Measurements from ENCODE around the gene TADA3.

Gene TADA3

DNA sequence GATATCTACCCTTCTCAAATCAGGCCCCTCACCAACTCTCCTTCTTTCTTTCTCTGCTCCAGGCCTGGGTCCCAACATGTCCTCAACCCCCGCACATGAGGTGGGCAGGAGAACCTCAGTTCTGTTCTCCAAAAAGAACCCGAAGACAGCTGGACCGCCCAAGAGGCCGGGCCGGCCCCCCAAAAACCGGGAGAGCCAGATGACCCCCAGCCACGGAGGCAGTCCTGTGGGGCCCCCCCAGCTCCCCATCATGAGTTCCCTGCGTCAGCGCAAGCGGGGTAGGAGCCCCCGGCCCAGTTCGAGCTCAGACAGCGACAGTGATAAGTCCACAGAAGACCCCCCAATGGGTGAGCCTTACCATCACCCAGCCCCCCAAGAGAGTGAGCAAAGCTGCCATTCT, 48.1 kb downstream of the TADA3 start:
- TF ChIP-seq CTCF (conservative IDR thresholded peaks at IDR 0.05; ENCODE audit: control insufficient read depth, insufficient read depth, low read depth, low read length), result no peak
- no peak for DNase-seq (ENCODE audit: low read depth)
- no peak overlapping the region for H3K4me3 ChIP-seq (ENCODE audit: control insufficient read depth, low read depth, low read length)

DNA sequence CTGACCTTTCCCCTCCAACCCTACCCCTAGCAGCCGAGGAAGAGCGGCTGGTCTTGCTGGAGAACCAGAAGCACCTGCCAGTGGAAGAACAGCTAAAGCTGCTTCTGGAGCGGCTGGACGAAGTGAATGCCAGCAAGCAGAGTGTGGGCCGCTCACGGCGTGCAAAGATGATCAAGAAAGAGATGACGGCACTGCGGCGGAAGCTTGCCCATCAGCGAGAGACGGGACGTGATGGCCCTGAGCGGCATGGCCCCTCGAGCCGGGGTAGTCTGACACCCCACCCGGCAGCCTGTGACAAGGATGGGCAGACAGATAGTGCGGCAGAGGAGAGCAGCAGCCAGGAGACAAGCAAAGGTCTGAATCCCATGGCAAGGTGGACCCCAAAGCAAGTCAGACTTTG, 48.7 kb downstream of the TADA3 start:
- DNase-seq (ENCODE audit: low read depth), result no peak
- H3K4me3 ChIP-seq (ENCODE audit: control insufficient read depth, low read depth, low read length), result no peak overlapping the region
- no peak for TF ChIP-seq CTCF (conservative IDR thresholded peaks at IDR 0.05; ENCODE audit: control insufficient read depth, insufficient read depth, low read depth, low read length)

DNA sequence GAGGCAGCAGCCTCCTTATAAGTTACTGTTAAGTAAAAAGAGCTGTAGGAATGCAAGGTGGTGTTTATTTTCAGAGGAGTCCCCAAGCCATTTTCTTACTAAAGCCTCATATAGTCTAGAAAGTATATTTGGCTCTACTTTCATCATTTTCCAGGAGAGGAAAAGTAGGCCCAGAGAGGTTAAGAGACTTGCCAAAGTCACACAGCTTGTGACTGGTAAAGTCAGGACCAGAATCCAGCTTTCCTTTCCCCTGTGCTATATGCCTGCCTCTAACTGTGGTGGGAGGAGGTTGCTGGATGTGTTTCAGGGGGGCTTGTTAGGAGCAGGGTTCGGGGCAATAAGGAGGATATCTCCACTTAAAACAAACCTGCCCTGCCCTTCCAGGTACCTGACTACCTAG, 49.7 kb downstream of the TADA3 start:
- no peak overlapping the region for H3K4me3 ChIP-seq (ENCODE audit: control insufficient read depth, low read depth, low read length)
- no peak for DNase-seq (ENCODE audit: low read depth)
- no peak for TF ChIP-seq CTCF (conservative IDR thresholded peaks at IDR 0.05; ENCODE audit: control insufficient read depth, insufficient read depth, low read depth, low read length)

DNA sequence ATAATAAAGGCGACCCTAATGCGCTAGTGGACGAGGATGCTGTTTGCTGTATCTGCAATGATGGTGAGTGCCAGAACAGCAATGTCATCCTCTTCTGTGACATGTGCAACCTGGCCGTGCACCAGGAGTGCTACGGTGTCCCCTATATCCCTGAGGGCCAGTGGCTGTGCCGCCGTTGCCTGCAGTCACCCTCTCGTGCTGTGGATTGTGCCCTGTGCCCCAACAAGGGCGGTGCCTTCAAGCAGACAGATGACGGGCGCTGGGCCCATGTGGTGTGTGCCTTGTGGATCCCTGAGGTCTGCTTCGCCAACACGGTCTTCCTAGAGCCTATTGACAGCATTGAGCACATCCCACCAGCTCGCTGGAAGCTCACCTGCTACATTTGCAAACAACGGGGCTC, 53.1 kb downstream of the TADA3 start:
- DNase-seq (ENCODE audit: low read depth), result no peak
- H3K4me3 ChIP-seq (ENCODE audit: control insufficient read depth, low read depth, low read length), result no peak overlapping the region
- no peak for TF ChIP-seq CTCF (conservative IDR thresholded peaks at IDR 0.05; ENCODE audit: control insufficient read depth, insufficient read depth, low read depth, low read length)

GRCh38 chr3:9736831-9737230, 55.4 kb downstream of the TADA3 start:
- TF ChIP-seq CTCF (conservative IDR thresholded peaks at IDR 0.05; ENCODE audit: control insufficient read depth, insufficient read depth, low read depth, low read length), result no peak
- peak; percentile 23 for DNase-seq (ENCODE audit: low read depth)
- H3K4me3 ChIP-seq (ENCODE audit: control insufficient read depth, low read depth, low read length), result no peak overlapping the region

GRCh38 chr3:9732740-9733115, 59.5 kb downstream of the TADA3 start:
- peak overlapping the region; percentile 83 for H3K4me3 ChIP-seq (ENCODE audit: control insufficient read depth, low read depth, low read length)
- TF ChIP-seq CTCF (conservative IDR thresholded peaks at IDR 0.05; ENCODE audit: control insufficient read depth, insufficient read depth, low read depth, low read length), result no peak
- DNase-seq (ENCODE audit: low read depth), result peak; percentile 28

- H3K4me3 ChIP-seq (ENCODE audit: control insufficient read depth, low read depth, low read length), result peak overlapping the region; percentile 83
- DNase-seq (ENCODE audit: low read depth), result no peak
- TF ChIP-seq CTCF (conservative IDR thresholded peaks at IDR 0.05; ENCODE audit: control insufficient read depth, insufficient read depth, low read depth, low read length), result no peak
These were observed 60.1 kb downstream of the TADA3 start for GRCh38 chr3:9732080-9732739.

All from fibroblast of mammary gland (primary cell).